ENCODE data around the gene SCAMP5.

SCAMP5 gene, protein sequence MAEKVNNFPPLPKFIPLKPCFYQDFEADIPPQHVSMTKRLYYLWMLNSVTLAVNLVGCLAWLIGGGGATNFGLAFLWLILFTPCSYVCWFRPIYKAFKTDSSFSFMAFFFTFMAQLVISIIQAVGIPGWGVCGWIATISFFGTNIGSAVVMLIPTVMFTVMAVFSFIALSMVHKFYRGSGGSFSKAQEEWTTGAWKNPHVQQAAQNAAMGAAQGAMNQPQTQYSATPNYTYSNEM

GRCh38 chr15:74995182-74995778, at the start of gene SCAMP5:
SCAMP5 (plus strand) TSS chr15:74995563; CDS start chr15:75011840, 16,277 bp downstream.
- peak within 1 kb of the TSS; percentile 74 for H3K4me3 ChIP-seq (ENCODE audit: low read depth, low read length)
- peak; percentile 95 for DNase-seq (ENCODE audit: low read depth)
- TF ChIP-seq, protein P1, sequence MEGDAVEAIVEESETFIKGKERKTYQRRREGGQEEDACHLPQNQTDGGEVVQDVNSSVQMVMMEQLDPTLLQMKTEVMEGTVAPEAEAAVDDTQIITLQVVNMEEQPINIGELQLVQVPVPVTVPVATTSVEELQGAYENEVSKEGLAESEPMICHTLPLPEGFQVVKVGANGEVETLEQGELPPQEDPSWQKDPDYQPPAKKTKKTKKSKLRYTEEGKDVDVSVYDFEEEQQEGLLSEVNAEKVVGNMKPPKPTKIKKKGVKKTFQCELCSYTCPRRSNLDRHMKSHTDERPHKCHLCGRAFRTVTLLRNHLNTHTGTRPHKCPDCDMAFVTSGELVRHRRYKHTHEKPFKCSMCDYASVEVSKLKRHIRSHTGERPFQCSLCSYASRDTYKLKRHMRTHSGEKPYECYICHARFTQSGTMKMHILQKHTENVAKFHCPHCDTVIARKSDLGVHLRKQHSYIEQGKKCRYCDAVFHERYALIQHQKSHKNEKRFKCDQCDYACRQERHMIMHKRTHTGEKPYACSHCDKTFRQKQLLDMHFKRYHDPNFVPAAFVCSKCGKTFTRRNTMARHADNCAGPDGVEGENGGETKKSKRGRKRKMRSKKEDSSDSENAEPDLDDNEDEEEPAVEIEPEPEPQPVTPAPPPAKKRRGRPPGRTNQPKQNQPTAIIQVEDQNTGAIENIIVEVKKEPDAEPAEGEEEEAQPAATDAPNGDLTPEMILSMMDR (conservative IDR thresholded peaks at IDR 0.05; ENCODE audit: low read depth, low read length): no peak

- H3K4me3 ChIP-seq (ENCODE audit: low read depth, low read length): no peak overlapping the region
- TF ChIP-seq, protein P1 (conservative IDR thresholded peaks at IDR 0.05; ENCODE audit: low read depth, low read length): peak; percentile 98
- DNase-seq (ENCODE audit: low read depth): peak; percentile 83
Observed at GRCh38 chr15:74950078-74950908, 45.1 kb upstream of the SCAMP5 start.

DNA sequence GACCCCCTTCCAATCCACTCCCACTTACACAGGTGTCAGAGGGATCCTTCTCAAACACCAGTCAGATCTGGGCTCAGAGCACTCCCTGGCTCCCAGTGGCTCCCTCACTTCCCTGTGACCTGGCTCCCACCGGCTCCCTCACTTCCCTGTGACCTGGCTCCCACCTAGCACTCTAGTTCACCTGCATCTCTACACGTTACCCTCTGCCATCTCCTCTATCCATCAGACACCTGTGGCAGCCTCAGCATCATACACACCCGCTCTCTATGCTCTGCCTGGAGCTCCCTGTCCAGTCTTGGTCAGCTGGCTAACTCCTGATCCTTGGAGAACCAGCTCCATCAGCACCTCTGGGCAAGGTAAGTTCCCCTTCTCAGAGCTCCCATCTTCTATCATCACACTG, 44.4 kb upstream of the SCAMP5 start:
- TF ChIP-seq, protein P1 (conservative IDR thresholded peaks at IDR 0.05; ENCODE audit: low read depth, low read length): no peak
- no peak for DNase-seq (ENCODE audit: low read depth)
- H3K4me3 ChIP-seq (ENCODE audit: low read depth, low read length): no peak overlapping the region

GRCh38 chr15:74954515-74954914, 40.8 kb upstream of the SCAMP5 start:
- peak overlapping the region; percentile 61 for H3K4me3 ChIP-seq (ENCODE audit: low read depth, low read length)
- peak; percentile 86 for DNase-seq (ENCODE audit: low read depth)
- TF ChIP-seq, protein P1 (conservative IDR thresholded peaks at IDR 0.05; ENCODE audit: low read depth, low read length): no peak

- peak overlapping the region; percentile 61 for H3K4me3 ChIP-seq (ENCODE audit: low read depth, low read length)
- no peak for DNase-seq (ENCODE audit: low read depth)
- TF ChIP-seq, protein P1 (conservative IDR thresholded peaks at IDR 0.05; ENCODE audit: low read depth, low read length): no peak
Observed at GRCh38 chr15:74955017-74955416, 40.3 kb upstream of the SCAMP5 start.

DNA sequence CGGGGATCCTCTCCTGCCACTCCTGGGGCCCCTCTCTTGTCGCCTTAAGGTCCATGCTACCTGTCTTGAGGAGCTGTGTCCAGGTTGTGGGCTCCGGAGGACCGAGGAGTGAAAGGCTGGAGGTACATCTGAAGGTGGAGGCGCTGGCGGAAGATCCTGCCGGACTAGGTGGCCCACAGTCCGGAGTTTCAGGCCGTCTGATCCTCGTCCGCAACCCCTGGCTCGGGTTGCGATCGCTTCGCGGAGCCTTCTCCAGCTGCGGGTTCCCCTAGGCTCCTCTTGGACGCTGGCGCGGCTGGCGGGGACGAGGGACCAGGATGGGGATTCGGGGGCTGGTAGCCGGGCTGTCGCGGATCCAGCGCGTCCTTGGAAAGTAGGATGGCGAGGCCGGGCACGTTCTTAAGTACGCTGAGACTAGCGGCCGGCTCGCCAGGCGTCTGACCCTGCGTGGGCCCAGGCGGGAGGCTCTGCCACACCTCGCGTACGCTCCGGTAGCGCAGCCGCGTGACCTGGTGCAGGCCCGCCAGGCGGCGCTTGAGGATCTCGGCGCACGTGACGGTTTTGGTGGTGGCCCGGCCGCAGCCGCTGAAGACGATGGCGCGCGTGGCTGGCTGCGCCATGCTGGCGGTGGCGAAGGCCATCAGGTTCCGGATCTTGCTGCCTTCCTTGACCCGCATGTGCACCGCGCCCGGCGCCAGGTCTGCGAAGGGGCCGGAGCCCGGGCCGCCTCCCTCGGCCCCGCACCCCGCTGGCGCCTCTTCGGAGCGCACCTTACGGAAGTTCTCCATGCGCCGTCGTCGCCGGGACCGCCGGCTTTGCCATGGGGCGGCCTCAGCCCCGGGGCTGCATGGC, 39.3 kb upstream of the SCAMP5 start:
- TF ChIP-seq, protein P1 (conservative IDR thresholded peaks at IDR 0.05; ENCODE audit: low read depth, low read length): peak; percentile 37
- peak; percentile 69 for DNase-seq (ENCODE audit: low read depth)
- H3K4me3 ChIP-seq (ENCODE audit: low read depth, low read length): peak overlapping the region; percentile 61
